ENCODE measurements around the gene GABRA4.
A peak's percentile ranks its signal among the peaks of the same experiment; 100 is the strongest.

GABRA4 gene

GRCh38 chr4:46944345-46944744, 49.0 kb downstream of the GABRA4 start:
- Histone ChIP-seq H3K9me2 (replicated peaks; ENCODE audit: insufficient read depth, low read length) (no peaks in the 10 kb centered on the region), H4K20me1 (ENCODE audit: insufficient read depth, low read length) (no peaks in the 10 kb centered on the region), H3K27ac (ENCODE audit: low read length) (no peak overlapping the region), H3K79me2 (ENCODE audit: low read length) (no peaks in the 10 kb centered on the region), H3K4me1 (ENCODE audit: low read length) (no peaks in the 10 kb centered on the region), H3K9ac (ENCODE audit: low read length) (no peak overlapping the region), H3K9me3 (replicated peaks; ENCODE audit: insufficient read depth, low read length) (no peaks in the 10 kb centered on the region), H3K27me3 (replicated peaks; ENCODE audit: insufficient read depth, low read length) (no peaks in the 10 kb centered on the region), H3K36me3 (replicated peaks; ENCODE audit: insufficient read depth, low read length) (no peaks in the 10 kb centered on the region), H3F3A (ENCODE audit: insufficient read depth, low read length) (no peaks in the 10 kb centered on the region), H2AFZ (ENCODE audit: low read length) (no peak overlapping the region), H3K4me2 (ENCODE audit: low read depth, low read length) (no peak overlapping the region), H3K4me3 (ENCODE audit: low read length) (no peak overlapping the region)
- TF ChIP-seq EZH2 (optimal IDR thresholded peaks at IDR 0.05; ENCODE audit: low read depth, low read length) (no peak), CTCF (IDR thresholded peaks at IDR 0.05; ENCODE audit: low read length) (no peak), EZH2phosphoT487 (IDR thresholded peaks at IDR 0.05; ENCODE audit: low read length) (no peak)
- DNase-seq, result no peak

- Histone ChIP-seq H4K20me1 (ENCODE audit: insufficient read depth, low read length) (no peaks in the 10 kb centered on the region), H3K36me3 (replicated peaks; ENCODE audit: insufficient read depth, low read length) (no peaks in the 10 kb centered on the region), H3K27me3 (replicated peaks; ENCODE audit: insufficient read depth, low read length) (no peaks in the 10 kb centered on the region), H3K9me3 (replicated peaks; ENCODE audit: insufficient read depth, low read length) (no peaks in the 10 kb centered on the region), H3K4me3 (ENCODE audit: low read length) (no peak overlapping the region), H3K27ac (ENCODE audit: low read length) (no peak overlapping the region), H3K4me1 (ENCODE audit: low read length) (no peaks in the 10 kb centered on the region), H3F3A (ENCODE audit: insufficient read depth, low read length) (no peaks in the 10 kb centered on the region), H3K4me2 (ENCODE audit: low read depth, low read length) (no peak overlapping the region), H3K9ac (ENCODE audit: low read length) (no peak overlapping the region), H2AFZ (ENCODE audit: low read length) (no peak overlapping the region), H3K9me2 (replicated peaks; ENCODE audit: insufficient read depth, low read length) (no peaks in the 10 kb centered on the region), H3K79me2 (ENCODE audit: low read length) (no peaks in the 10 kb centered on the region)
- peak; percentile 14 for DNase-seq
- no peak for TF ChIP-seq EZH2 (optimal IDR thresholded peaks at IDR 0.05; ENCODE audit: low read depth, low read length)
- peak; percentile 45 for TF ChIP-seq CTCF (IDR thresholded peaks at IDR 0.05; ENCODE audit: low read length)
These were observed 55.9 kb downstream of the GABRA4 start for GRCh38 chr4:46937493-46937892.

DNA sequence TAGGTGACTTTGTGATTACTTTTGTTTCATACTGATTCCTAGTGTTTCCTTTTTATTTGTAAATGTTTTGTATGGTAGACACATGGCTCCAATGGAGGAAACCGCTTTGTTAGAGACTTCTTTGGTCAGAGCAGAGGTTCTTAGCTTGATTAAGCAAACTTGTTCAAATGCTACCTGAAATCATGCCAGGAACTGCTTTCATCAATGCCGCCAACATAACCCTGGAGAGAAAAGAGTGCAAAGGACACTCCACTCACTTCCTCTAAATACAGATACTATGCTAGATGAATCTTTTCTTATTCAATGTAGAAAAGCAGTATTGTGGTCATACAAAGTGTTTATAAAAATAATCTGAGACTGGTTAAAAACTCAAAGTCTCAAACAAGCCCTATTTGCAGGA, 58.7 kb downstream of the GABRA4 start:
- no peaks in the 10 kb centered on the region for H3K36me3 ChIP-seq (replicated peaks; ENCODE audit: insufficient read depth, low read length)
- no peaks in the 10 kb centered on the region for H3K4me1 ChIP-seq (ENCODE audit: low read length)
- H2AFZ ChIP-seq (ENCODE audit: low read length), result no peak overlapping the region
- TF ChIP-seq EZH2phosphoT487 (IDR thresholded peaks at IDR 0.05; ENCODE audit: low read length) (no peak), CTCF (IDR thresholded peaks at IDR 0.05; ENCODE audit: low read length) (no peak), EZH2 (optimal IDR thresholded peaks at IDR 0.05; ENCODE audit: low read depth, low read length) (no peak)
- no peak for DNase-seq
- no peaks in the 10 kb centered on the region for H3K9me2 ChIP-seq (replicated peaks; ENCODE audit: insufficient read depth, low read length)
- H3K9ac ChIP-seq (ENCODE audit: low read length), result no peak overlapping the region
- H3K9me3 ChIP-seq (replicated peaks; ENCODE audit: insufficient read depth, low read length), result no peaks in the 10 kb centered on the region
- no peaks in the 10 kb centered on the region for H3K27me3 ChIP-seq (replicated peaks; ENCODE audit: insufficient read depth, low read length)
- H4K20me1 ChIP-seq (ENCODE audit: insufficient read depth, low read length), result no peaks in the 10 kb centered on the region
- no peaks in the 10 kb centered on the region for H3F3A ChIP-seq (ENCODE audit: insufficient read depth, low read length)
- no peaks in the 10 kb centered on the region for H3K79me2 ChIP-seq (ENCODE audit: low read length)
- H3K27ac ChIP-seq (ENCODE audit: low read length), result no peak overlapping the region
- no peak overlapping the region for H3K4me2 ChIP-seq (ENCODE audit: low read depth, low read length)
- no peak overlapping the region for H3K4me3 ChIP-seq (ENCODE audit: low read length)

All from MM.1S (cell line).